Suppressor macrophage treated with lipopolysaccharide for 4 hours (primary cell): ENCODE measurements around the gene ZNRD2.

Experiments used
- DNase-seq: peaks from one replicate; pipeline ENCODE4 v3.0.0-alpha.2; 2020

The ZNRD2 gene

GRCh38 chr11:65612691-65613090, 42.4 kb downstream of the ZNRD2 start:
- DNase-seq = no peak

- DNase-seq = peak; percentile 26
Observed at GRCh38 chr11:65613091-65613928, 43.0 kb downstream of the ZNRD2 start.

GRCh38 chr11:65615229-65615949, 45.1 kb downstream of the ZNRD2 start, which contains the start of gene PCNX3:
TSS of gene PCNX3 (plus strand) at chr11:65615776. CDS start at chr11:65616312, 536 bp downstream.
- peak; percentile 100 for DNase-seq

GRCh38 chr11:65615950-65616574, 45.8 kb downstream of the ZNRD2 start:
- no peak for DNase-seq

GRCh38 chr11:65616575-65617001, 46.3 kb downstream of the ZNRD2 start:
- DNase-seq = no peak

- DNase-seq = no peak
Observed at GRCh38 chr11:65617136-65617850, 47.0 kb downstream of the ZNRD2 start.

- no peak for DNase-seq
Observed at GRCh38 chr11:65617990-65618751, 47.9 kb downstream of the ZNRD2 start.

GRCh38 chr11:65618763-65619162, 48.5 kb downstream of the ZNRD2 start:
- no peak for DNase-seq

- DNase-seq = no peak
Observed at GRCh38 chr11:65619281-65619928, 49.1 kb downstream of the ZNRD2 start.

- no peak for DNase-seq
Observed at GRCh38 chr11:65620666-65621065, 50.4 kb downstream of the ZNRD2 start.

- DNase-seq = no peak
Observed at GRCh38 chr11:65621460-65621859, 51.2 kb downstream of the ZNRD2 start.
